OCI-LY3 (cell line): ENCODE results near the gene FCHSD2.

Experiments
- EZH2phosphoT487 ChIP-seq: fragments of 200-600 bp; shearing (Covaris generic); IDR thresholded peaks from 2 replicates; pipeline ENCODE4 v1.6.1; 2018; ENCODE audit warnings: antibody characterized with exemption, mixed run types, low read depth
- TF ChIP-seq, protein P1 (sequence below): fragments of 200-600, 300-600 bp; sonication (generic); IDR thresholded peaks from 2 replicates; pipeline ENCODE4 v1.5.1; 2014; ENCODE audit warnings: antibody characterized with exemption, low read length, low read depth

DNA sequence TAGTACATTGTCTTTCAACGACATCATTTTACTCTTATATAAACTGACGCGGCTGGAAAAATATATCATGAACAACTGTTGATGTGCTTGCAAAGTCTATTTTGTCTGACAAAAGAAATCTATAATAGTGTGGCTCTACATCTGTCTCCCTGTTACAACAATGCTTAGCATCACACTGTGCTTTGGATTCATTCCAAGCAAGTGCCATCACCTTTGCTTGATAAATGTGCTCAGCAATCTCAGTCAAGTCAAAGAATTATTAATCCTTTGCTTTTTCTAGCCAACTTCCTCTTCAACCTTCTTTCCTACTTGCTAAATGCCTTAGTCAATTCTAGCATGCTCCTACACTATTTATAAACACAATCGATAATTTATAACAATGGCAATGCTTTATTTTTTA, 140.5 kb downstream of the FCHSD2 start:
- no peak for TF ChIP-seq EZH2phosphoT487
- TF ChIP-seq, protein P1, sequence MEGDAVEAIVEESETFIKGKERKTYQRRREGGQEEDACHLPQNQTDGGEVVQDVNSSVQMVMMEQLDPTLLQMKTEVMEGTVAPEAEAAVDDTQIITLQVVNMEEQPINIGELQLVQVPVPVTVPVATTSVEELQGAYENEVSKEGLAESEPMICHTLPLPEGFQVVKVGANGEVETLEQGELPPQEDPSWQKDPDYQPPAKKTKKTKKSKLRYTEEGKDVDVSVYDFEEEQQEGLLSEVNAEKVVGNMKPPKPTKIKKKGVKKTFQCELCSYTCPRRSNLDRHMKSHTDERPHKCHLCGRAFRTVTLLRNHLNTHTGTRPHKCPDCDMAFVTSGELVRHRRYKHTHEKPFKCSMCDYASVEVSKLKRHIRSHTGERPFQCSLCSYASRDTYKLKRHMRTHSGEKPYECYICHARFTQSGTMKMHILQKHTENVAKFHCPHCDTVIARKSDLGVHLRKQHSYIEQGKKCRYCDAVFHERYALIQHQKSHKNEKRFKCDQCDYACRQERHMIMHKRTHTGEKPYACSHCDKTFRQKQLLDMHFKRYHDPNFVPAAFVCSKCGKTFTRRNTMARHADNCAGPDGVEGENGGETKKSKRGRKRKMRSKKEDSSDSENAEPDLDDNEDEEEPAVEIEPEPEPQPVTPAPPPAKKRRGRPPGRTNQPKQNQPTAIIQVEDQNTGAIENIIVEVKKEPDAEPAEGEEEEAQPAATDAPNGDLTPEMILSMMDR = no peak
